ENCODE measurements around the gene MARK3. TPM values are rescaled to one million over a fixed set of nuclear protein-coding genes. Genes with fewer than 3 reads are reported as not detected.
"Not testable (repeated sequence)": the region's sequence is repeated elsewhere in the genome, so short reads cannot be mapped to it uniquely, and the experiment has no call there.

The MARK3 gene
- total RNA-seq, 1 donor from 2014 or later = 90.6 TPM

GRCh38 chr14:103349982-103350381 is 35.2 kb upstream of the MARK3 start:
- DNase-seq (ENCODE audit: low spot score) = no peak
- H3K27ac Mint-ChIP-seq = no peak overlapping the region
- no peaks in the 10 kb centered on the region for H3K9me3 Mint-ChIP-seq
- no peaks in the 10 kb centered on the region for H3K4me1 Mint-ChIP-seq (ENCODE audit: low read depth)
- no peak overlapping the region for H3K4me3 Mint-ChIP-seq
- intact Hi-C loops (cut with micrococcal nuclease) = no loop called here
- H3K27me3 Mint-ChIP-seq (ENCODE audit: insufficient read depth) = peaks cover 3% of the 10 kb centered on the region
- H3K36me3 Mint-ChIP-seq (ENCODE audit: low read depth) = peaks cover 2% of the 10 kb centered on the region

- H3K36me3 Mint-ChIP-seq (ENCODE audit: low read depth) = no peaks in the 10 kb centered on the region
- no peak for DNase-seq (ENCODE audit: low spot score)
- intact Hi-C loops (cut with micrococcal nuclease) = no loop called here
- peaks cover 14% of the 10 kb centered on the region for H3K4me1 Mint-ChIP-seq (ENCODE audit: low read depth)
- H3K9me3 Mint-ChIP-seq = no peaks in the 10 kb centered on the region
- no peak overlapping the region for H3K4me3 Mint-ChIP-seq
- peaks cover 3% of the 10 kb centered on the region for H3K27me3 Mint-ChIP-seq (ENCODE audit: insufficient read depth)
- H3K27ac Mint-ChIP-seq = no peak overlapping the region
Measured at GRCh38 chr14:103353362-103353761, 31.9 kb upstream of the MARK3 start.

- no peak for DNase-seq (ENCODE audit: low spot score)
- intact Hi-C loops (cut with micrococcal nuclease) = no loop called here
- Mint-ChIP-seq H3K4me1 (ENCODE audit: low read depth) (peaks cover 14% of the 10 kb centered on the region), H3K36me3 (ENCODE audit: low read depth) (no peaks in the 10 kb centered on the region), H3K9me3 (no peaks in the 10 kb centered on the region), H3K27ac (no peak overlapping the region), H3K4me3 (no peak overlapping the region), H3K27me3 (ENCODE audit: insufficient read depth) (peaks cover 3% of the 10 kb centered on the region)
Measured at GRCh38 chr14:103354141-103354540, 31.1 kb upstream of the MARK3 start.

- peaks cover 14% of the 10 kb centered on the region for H3K4me1 Mint-ChIP-seq (ENCODE audit: low read depth)
- DNase-seq (ENCODE audit: low spot score) = no peak
- intact Hi-C loops (cut with micrococcal nuclease) = no loop called here
- H3K36me3 Mint-ChIP-seq (ENCODE audit: low read depth) = peaks cover 2% of the 10 kb centered on the region
- peaks cover 8% of the 10 kb centered on the region for H3K9me3 Mint-ChIP-seq
- no peak overlapping the region for H3K4me3 Mint-ChIP-seq
- H3K27me3 Mint-ChIP-seq (ENCODE audit: insufficient read depth) = peaks cover 3% of the 10 kb centered on the region
- no peak overlapping the region for H3K27ac Mint-ChIP-seq
Measured at GRCh38 chr14:103356024-103356682, 29.1 kb upstream of the MARK3 start.

GRCh38 chr14:103357552-103357951 is 27.7 kb upstream of the MARK3 start:
- H3K4me3 Mint-ChIP-seq; H3K36me3 Mint-ChIP-seq (ENCODE audit: low read depth); intact Hi-C loops (cut with micrococcal nuclease); H3K27ac Mint-ChIP-seq; H3K27me3 Mint-ChIP-seq (ENCODE audit: insufficient read depth); DNase-seq (ENCODE audit: low spot score): not testable (repeated sequence)
- Mint-ChIP-seq H3K9me3 (peaks cover 13% of the 10 kb centered on the region), H3K4me1 (ENCODE audit: low read depth) (peaks cover 25% of the 10 kb centered on the region)

- no peak overlapping the region for H3K4me3 Mint-ChIP-seq
- peaks cover 11% of the 10 kb centered on the region for H3K36me3 Mint-ChIP-seq (ENCODE audit: low read depth)
- peaks cover 30% of the 10 kb centered on the region for H3K9me3 Mint-ChIP-seq
- H3K4me1 Mint-ChIP-seq (ENCODE audit: low read depth) = peaks cover 26% of the 10 kb centered on the region
- peaks cover 2% of the 10 kb centered on the region for H3K27me3 Mint-ChIP-seq (ENCODE audit: insufficient read depth)
- intact Hi-C loops (cut with micrococcal nuclease) = no loop called here
- DNase-seq (ENCODE audit: low spot score) = no peak
- no peak overlapping the region for H3K27ac Mint-ChIP-seq
Measured at GRCh38 chr14:103360548-103360947, 24.7 kb upstream of the MARK3 start.

GRCh38 chr14:103361867-103362266 is 23.3 kb upstream of the MARK3 start:
- Mint-ChIP-seq H3K4me1 (ENCODE audit: low read depth) (peaks cover 16% of the 10 kb centered on the region), H3K36me3 (ENCODE audit: low read depth) (peaks cover 11% of the 10 kb centered on the region), H3K27ac (no peak overlapping the region), H3K27me3 (ENCODE audit: insufficient read depth) (peaks cover 2% of the 10 kb centered on the region), H3K4me3 (no peak overlapping the region), H3K9me3 (peaks cover 30% of the 10 kb centered on the region)
- intact Hi-C loops (cut with micrococcal nuclease) = no loop called here
- DNase-seq (ENCODE audit: low spot score) = no peak

GRCh38 chr14:103362780-103363179 is 22.4 kb upstream of the MARK3 start:
- Mint-ChIP-seq H3K27ac (no peak overlapping the region), H3K4me1 (ENCODE audit: low read depth) (peaks cover 12% of the 10 kb centered on the region), H3K9me3 (peaks cover 30% of the 10 kb centered on the region), H3K27me3 (ENCODE audit: insufficient read depth) (peaks cover 2% of the 10 kb centered on the region), H3K4me3 (no peak overlapping the region), H3K36me3 (ENCODE audit: low read depth) (peaks cover 11% of the 10 kb centered on the region)
- intact Hi-C loops (cut with micrococcal nuclease) = no loop called here
- no peak for DNase-seq (ENCODE audit: low spot score)

- no peak overlapping the region for H3K4me3 Mint-ChIP-seq
- intact Hi-C loops (cut with micrococcal nuclease) = no loop called here
- DNase-seq (ENCODE audit: low spot score) = no peak
- H3K9me3 Mint-ChIP-seq = peaks cover 22% of the 10 kb centered on the region
- peaks cover 7% of the 10 kb centered on the region for H3K36me3 Mint-ChIP-seq (ENCODE audit: low read depth)
- no peak overlapping the region for H3K27ac Mint-ChIP-seq
- peaks cover 2% of the 10 kb centered on the region for H3K27me3 Mint-ChIP-seq (ENCODE audit: insufficient read depth)
- H3K4me1 Mint-ChIP-seq (ENCODE audit: low read depth) = peaks cover 9% of the 10 kb centered on the region
Measured at GRCh38 chr14:103366741-103367140, 18.5 kb upstream of the MARK3 start.

GRCh38 chr14:103367995-103368394 is 17.2 kb upstream of the MARK3 start:
- H3K27me3 Mint-ChIP-seq (ENCODE audit: insufficient read depth) = peaks cover 2% of the 10 kb centered on the region
- no peaks in the 10 kb centered on the region for H3K4me1 Mint-ChIP-seq (ENCODE audit: low read depth)
- peaks cover 13% of the 10 kb centered on the region for H3K9me3 Mint-ChIP-seq
- no peak for DNase-seq (ENCODE audit: low spot score)
- no peak overlapping the region for H3K4me3 Mint-ChIP-seq
- no peak overlapping the region for H3K27ac Mint-ChIP-seq
- H3K36me3 Mint-ChIP-seq (ENCODE audit: low read depth) = peaks cover 7% of the 10 kb centered on the region
- intact Hi-C loops (cut with micrococcal nuclease) = no loop called here

GRCh38 chr14:103370087-103370486 is 15.1 kb upstream of the MARK3 start:
- DNase-seq (ENCODE audit: low spot score) = no peak
- Mint-ChIP-seq H3K9me3 (no peaks in the 10 kb centered on the region), H3K27me3 (ENCODE audit: insufficient read depth) (no peaks in the 10 kb centered on the region)

GRCh38 chr14:103372017-103372416 is 13.2 kb upstream of the MARK3 start:
- Mint-ChIP-seq H3K4me1 (ENCODE audit: low read depth) (no peaks in the 10 kb centered on the region), H3K27me3 (ENCODE audit: insufficient read depth) (no peaks in the 10 kb centered on the region), H3K4me3 (no peak overlapping the region), H3K9me3 (no peaks in the 10 kb centered on the region), H3K27ac (no peak overlapping the region), H3K36me3 (ENCODE audit: low read depth) (no peaks in the 10 kb centered on the region)
- intact Hi-C loops (cut with micrococcal nuclease) = no loop called here
- DNase-seq (ENCODE audit: low spot score) = no peak

More at GRCh38 chr14:103370087-103370486, 15.1 kb upstream of the MARK3 start:
- Mint-ChIP-seq H3K4me3 (no peak overlapping the region), H3K4me1 (ENCODE audit: low read depth) (no peaks in the 10 kb centered on the region), H3K27ac (no peak overlapping the region), H3K36me3 (ENCODE audit: low read depth) (no peaks in the 10 kb centered on the region)
- intact Hi-C loops (cut with micrococcal nuclease) = no loop called here

GRCh38 chr14:103372552-103373304 is 12.5 kb upstream of the MARK3 start:
- intact Hi-C loops (cut with micrococcal nuclease) = no loop called here
- Mint-ChIP-seq H3K9me3 (no peaks in the 10 kb centered on the region), H3K36me3 (ENCODE audit: low read depth) (no peaks in the 10 kb centered on the region), H3K27me3 (ENCODE audit: insufficient read depth) (no peaks in the 10 kb centered on the region), H3K4me1 (ENCODE audit: low read depth) (no peaks in the 10 kb centered on the region), H3K4me3 (no peak overlapping the region), H3K27ac (no peak overlapping the region)
- no peak for DNase-seq (ENCODE audit: low spot score)
